ENCODE measurements around the gene CTRL.
A peak's percentile ranks its signal among the peaks of the same experiment; 100 is the strongest.

The CTRL gene

GRCh38 chr16:67962135-67962534 lies 30.5 kb upstream of the CTRL start:
- no peak for DNase-seq

- DNase-seq, result no peak
These were observed 29.9 kb upstream of the CTRL start for GRCh38 chr16:67961551-67961957.

- no peak for DNase-seq
These were observed 28.1 kb upstream of the CTRL start for GRCh38 chr16:67959536-67960329.

GRCh38 chr16:67957622-67958021 lies 26.0 kb upstream of the CTRL start:
- no peak for DNase-seq

- DNase-seq, result no peak
These were observed 22.9 kb upstream of the CTRL start for GRCh38 chr16:67954421-67955196.

DNA sequence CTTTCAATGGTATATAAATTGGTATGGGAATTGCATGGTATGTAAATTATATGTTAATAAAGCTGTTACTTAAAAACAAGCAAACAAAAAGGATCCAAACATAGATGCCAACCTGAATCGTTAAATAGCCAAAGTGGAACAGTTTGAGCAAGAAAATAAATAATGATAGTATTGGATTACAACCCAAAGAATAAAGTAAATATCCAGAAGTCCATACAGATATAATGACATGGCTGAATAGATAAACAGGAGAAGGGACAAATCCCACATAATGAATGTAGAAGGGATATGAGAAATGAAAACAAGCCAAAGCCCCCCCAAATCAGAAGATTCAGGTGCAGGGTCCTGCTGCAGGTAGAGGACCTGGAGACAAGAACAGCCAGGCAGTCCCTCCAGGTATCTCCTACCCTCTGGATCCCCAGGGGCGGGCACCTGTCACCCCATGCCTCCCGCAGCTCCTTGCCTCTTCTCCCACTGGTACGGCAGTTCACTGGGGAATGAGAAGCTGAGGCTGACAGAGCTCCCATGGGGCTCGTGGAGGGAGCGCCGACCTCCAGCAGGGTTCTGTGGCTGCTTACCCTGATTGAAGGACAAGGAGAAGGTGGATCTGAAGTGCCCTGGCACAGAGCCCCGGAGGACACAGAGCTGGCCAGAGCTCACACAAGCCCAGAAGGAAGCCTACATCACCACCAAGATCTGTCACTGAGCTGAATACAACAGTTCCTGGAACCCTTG lies 22.1 kb upstream of the CTRL start:
- no peak for DNase-seq

- DNase-seq, result no peak
These were observed 19.8 kb upstream of the CTRL start for GRCh38 chr16:67951485-67951884.

GRCh38 chr16:67950335-67950843 lies 18.7 kb upstream of the CTRL start:
- no peak for DNase-seq

DNA sequence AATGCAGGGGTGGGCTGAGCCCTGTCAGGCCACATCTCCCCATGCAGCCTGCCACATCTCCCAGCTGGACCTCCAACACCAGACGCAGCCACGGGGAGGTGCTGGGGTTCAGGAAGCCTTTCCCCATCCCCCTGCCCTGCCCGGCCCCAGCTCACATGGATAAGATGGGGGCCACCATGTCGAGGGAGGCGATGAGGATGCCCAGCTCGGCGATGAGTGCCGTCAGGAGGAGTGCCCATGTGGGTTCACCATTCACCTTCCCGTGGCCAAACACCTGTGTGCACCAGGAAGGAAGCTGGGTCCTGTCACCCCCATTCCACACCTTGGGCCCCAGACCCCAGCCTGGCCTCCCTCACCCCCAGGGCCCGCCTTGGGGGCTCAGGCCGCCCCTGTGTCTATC lies 18.0 kb upstream of the CTRL start:
- no peak for DNase-seq

- no peak for DNase-seq
These were observed 16.4 kb upstream of the CTRL start for GRCh38 chr16:67948015-67948414.

GRCh38 chr16:67946966-67947558 lies 15.4 kb upstream of the CTRL start:
- DNase-seq, result no peak

DNA sequence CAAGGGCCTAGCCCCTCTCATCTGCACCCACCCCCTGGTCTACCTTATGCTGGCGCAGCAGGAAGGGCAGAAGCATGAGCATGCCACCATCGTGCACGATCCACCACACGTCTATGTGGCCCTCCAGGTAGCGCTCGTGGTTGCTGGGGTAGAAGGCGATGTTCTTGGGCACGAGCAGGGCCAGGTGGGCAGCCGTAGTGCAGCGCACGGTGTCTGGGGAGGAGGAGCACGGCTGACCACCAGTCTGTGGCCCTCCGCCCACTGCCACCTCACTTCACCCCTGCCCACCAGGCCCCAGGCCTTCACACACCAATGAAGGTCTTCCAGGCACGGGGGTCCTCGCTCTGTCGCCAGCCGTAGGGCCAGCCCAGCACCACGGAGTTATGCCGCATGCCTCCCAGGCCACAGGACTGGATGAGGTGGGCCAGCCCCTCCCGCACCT lies 14.5 kb upstream of the CTRL start:
- no peak for DNase-seq

DNA sequence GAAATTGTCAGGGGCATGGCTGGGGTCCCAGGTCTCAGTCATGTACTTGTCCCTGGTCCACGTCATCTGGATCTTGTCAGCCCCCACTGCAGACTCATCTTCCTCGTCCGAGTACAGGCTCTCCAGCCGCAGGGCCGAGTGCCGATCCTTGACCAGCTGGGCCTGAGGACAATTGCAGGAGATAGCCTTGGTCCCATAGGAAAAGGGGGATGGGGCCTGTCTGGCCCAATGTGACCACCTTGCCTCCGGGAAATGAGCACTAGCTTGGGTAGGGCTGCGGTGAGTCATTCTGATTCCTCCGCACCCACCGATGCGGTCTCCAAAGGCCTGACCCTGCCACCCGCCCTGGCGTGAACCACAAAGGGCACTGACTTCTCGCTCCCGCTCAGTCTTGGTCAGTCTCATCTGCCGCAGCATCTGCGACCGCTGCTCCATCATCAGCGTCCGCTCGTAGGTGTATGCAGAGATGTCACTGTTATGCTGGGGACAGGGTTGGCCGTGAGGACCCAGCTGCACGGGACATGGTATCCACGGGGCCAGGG lies 13.8 kb upstream of the CTRL start:
- DNase-seq, result no peak

- DNase-seq, result no peak
These were observed 13.2 kb upstream of the CTRL start for GRCh38 chr16:67944690-67945391.

DNA sequence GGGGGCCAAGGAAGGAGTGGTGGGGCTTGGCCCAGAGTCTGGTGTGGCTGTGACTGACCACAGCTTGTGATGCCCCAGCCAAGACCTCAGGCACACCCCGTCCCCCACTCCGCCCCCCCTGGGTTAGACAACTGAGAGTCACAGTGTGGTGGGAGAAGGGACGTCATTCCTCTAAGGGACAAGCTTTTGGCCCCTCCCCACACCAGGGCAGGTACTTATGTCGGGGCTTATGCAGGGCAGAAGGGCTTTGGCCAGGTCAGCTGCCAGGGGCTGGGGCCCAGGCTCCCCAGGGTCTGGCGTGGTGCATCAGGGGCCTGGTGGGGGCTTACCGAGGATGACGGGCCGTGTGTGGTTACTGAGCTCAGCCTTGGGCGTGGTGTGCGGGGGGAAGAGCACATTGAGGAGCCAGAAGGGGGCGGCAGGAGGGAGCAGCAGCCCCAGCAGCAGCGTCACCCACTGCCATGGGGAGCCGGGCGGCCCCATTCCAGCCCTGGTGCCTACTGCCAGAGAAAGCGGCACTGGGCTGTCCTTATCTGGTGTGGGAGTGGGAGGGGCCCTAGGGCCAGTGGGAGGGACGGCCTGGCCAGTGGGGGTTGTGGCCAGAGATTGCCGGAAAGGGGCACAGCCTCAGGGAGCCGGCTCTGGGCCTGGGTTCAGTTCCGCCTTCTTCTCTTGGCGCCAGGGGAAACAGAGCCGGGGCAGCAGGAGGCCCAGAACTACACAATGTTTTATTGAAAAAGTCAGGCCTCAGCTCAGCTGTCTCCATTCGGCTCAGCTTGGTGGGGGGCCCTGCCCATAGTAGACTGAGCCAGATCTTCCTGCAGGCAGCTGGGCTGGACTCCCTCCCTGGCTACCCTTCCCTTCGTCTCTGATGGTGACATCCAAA lies 12.2 kb upstream of the CTRL start, which contains the start of gene LCAT:
TSS of gene LCAT (minus strand) at position 502 of the 886 bp plus-strand sequence. CDS start at position 483, 19 bp downstream.
- no peak for DNase-seq

DNA sequence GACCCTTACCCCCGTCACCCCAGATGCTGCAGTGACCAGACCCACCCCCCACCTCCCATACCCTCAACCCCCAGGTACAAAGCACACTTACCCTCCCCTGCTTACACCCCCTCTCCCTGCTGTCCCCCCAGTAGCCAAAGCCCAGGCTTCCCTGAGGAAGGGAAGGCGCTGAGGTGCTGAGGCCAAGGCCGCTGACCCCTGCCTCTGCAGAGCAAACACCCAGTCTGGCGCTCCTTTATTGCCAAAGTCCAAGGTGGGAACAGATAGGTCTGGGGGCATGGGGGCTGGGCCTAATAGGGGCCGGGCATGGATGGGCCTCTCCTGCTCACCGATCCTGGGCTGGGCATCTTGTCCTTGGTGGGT lies 11.6 kb upstream of the CTRL start:
- no peak for DNase-seq

DNA sequence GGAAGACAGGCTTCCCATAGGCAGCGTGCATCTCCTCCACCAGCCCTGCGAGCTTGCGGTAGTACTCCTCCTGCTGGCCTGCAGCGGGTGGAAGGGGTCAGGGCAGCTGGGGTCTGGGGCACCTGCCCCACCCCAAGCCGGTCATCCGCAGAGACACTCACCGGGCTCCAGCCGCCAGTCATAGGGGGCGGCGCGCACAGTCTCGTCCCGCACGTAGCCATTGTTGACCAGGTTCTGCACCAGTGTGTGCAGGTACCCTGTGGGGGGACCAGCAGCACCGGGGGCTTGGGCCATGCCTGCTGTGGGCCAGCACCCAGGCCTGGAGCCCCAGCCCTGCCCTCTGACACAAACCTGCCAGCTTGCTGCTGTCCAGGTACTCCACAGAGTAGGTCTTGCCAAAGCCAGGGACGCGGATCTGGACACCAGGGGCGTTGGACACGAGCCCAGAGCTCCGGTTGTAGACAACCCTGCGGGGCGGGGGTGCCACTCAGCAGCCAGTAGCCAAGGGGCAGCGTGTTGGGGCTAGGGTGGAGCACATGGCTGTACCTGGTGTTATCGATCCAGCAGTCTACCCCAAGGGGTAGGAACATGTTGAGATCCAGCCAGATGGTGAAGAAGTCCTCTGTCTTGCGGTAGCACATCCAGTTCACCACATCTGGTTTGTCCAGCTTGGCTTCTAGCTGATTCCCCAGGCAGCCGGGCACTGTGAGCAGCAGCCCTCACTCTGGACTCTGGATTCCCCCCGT lies 11.0 kb upstream of the CTRL start:
- no peak for DNase-seq

- peak; percentile 43 for DNase-seq
These were observed 10.5 kb upstream of the CTRL start for GRCh38 chr16:67942200-67942509.

GRCh38 chr16:67941469-67942199 lies 10.0 kb upstream of the CTRL start:
- no peak for DNase-seq

Data from CD4-positive, alpha-beta T cell treated with Interleukin-6 for 4 hours (primary cell).